Stimulated activated CD4-positive, alpha-beta T cell treated with anti-CD3 and anti-CD28 coated beads, Interleukin-4, amount 100 ng/mL, for 48 hours (primary cell): Measurements from ENCODE around the gene RAD51B.
A peak's percentile ranks its signal among the peaks of the same experiment; 100 is the strongest.

ENCODE experiments used
- DNase-seq, 2 donors: peaks; one replicate each; pipeline ENCODE4 v3.0.0-alpha.2; 2020; ENCODE audit warnings: low read depth in 2 of 2

RAD51B gene

DNA sequence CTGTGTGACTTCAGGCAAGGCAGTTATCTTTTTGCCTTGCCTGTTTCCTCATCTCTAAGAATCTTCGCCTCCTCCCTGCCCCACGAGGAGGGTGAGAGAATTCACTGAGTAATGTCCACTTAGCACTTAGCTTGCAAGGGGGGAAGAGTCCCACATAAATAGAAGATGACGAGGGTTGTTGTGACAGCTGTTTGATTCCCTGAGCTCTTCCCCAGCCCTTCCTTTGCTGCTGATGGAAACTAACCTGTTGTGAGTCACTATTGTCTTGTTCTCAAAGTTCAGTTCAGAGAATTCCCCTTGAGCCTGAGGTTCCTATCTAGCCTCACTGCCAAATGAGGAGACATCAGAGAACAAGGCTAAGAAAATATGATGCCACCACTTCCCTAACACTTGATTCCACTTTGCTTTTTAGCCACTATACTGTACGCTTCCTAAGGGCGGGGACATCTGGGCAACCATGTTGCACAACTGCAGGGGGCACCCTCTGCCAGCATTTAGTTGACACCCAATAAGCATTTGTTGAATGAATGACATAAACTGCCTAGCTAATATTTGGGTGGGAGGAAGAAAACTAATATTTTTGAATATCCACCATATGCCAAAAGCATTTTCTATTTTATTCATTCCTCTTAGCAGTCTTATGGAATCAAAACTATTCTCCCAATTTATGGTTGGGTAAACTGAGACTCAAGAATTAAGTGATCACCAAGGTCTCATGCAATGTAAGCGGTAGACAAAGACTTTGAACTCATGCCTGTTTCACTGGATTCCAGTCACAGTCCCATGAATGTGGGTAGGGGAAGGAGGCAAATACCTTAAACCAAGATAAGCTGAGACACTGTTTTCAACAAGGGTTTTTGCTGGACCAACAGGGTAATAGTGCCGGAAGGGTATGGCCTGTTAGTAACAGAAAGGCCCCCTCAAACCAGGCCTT, 895.7 kb downstream of the RAD51B start:
- no peak for DNase-seq

DNA sequence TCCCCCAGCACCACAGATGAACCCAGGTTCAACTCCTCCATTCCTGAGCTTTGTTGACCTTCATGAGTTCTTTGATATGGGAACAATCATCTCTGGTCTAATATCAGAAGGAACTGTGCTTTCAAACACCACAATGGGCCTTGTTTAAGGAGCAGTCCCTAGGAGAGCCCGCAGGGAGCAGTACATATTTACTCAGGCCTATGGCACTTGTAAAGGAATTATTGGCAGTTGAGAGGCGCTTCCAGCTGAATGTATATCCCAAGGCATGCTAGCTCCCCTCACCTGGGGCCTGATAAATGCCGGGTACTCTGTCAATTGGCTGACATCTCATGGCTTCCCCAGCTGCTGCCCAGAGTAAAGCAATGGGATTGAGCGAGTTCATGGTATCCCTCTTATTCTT, 897.1 kb downstream of the RAD51B start:
- DNase-seq = no peak

DNA sequence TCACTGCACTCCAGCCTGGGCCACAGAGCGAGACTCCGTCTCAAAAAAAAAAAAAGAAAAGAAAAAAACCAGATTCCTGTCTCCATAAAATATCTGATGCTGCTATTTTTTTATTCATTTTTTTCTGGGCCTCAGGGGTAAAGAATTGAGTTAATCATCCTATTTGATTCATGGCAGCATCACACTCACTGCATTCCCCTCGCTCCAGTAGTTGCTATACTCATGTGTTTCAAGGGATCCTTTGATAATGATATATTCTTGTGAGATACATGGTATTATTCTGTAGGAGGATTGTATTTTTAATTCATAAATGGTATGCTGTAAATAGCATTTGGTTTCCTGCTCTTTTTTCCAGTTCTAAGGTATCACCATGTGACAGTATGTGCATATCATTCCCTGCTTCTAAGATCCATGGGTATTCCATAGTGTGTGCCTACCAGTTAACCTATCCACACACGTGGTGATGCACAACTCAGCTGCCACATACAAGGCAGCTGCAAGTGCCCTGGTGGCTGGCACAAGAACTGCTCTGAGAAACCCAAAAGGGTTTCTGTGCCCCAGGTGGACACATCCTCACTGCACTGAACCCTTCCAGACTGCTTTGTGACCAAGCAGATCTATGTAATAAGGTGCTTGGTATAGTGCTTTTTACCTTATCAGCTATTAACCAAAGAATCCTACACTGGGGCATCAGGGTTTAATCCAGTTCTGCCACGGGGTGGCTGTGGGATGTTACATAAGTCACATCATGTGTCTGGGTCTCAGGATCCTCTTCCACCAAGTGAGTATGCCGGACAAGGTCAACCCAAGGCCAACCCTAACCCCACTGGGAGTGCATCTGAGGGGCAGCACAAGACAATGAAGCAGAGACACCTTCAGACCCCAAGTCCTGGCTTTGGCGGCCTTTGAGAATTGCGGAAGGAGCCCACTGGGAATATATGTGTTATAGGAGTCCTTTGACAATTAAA, 898.7 kb downstream of the RAD51B start:
- no peak for DNase-seq

DNA sequence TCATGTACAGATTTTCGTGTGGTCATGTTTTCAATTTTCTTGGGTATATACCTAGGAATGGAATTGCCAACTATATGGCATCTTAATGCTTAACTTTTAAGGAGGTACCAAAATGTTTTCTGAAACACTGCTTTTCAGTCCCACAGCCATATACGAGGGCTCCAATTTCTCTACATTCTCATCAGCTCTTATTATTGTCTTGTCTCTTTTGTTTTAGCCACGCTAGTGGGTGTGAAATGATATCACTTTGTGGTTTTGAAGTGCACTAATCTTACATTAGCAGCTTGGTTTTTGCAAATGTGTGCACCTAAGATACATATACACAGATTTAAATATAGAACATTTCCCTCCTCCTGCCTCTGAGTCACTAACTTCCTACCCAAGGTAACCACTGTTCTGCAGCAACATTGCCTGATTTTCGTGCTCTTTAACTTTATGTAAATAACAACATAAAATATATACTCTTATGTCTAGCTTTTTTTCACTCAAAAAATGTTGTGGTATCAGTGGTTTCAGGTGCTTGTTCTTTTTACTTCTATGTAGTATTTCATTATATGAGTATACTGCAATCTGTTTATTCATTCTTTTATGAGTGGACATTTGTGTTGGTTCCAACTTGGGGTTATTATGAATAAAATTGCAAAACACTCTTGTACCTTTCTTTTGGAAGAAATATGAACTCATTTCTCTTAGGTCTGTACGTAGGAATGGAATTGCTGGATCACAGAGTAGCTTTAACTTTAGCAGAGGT, 900.2 kb downstream of the RAD51B start:
- DNase-seq = no peak

- no peak for DNase-seq
These were observed 902.6 kb downstream of the RAD51B start for GRCh38 chr14:68722186-68722585.

GRCh38 chr14:68722968-68723566, 903.5 kb downstream of the RAD51B start:
- DNase-seq = no peak

DNA sequence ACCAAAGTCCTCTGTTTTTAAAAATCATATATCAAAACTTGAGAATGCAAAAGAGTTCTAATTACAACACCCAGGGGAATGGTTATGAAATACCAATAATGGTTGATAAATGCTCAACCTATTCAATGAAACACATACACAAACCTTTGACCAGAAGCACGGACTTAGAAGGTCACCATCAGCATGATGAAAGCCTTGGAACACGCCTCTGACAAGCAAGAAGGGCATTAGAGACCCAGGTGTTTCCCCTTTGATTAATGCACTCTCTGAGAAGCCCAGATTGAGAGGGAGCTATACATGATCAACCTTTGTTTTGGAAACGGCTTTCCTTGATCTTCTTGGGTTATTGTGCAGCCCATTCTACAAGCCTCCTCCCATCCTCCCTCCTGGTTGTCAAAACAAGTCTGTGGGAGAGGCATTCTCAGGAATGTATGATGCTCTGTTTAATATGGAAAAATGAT, 904.3 kb downstream of the RAD51B start:
- DNase-seq = no peak

DNA sequence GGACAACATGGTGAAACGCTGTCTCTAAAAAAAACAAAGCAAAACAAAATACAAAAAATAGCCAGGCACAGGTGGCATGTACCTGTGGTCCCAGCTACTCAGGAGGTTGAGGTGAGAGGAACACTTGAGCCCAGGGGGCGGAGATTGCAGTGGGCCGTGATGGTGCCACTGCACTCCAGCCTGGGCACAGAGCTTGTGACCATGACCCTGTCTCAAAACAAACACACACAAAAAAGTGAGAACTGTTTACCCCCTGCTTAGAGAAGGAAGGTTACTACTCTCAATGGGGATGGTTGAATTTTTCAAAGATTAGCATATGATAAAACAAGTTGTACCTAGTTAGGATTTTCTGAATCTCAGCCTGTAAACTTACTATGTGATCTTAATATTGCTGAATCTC, 905.3 kb downstream of the RAD51B start:
- no peak for DNase-seq

DNA sequence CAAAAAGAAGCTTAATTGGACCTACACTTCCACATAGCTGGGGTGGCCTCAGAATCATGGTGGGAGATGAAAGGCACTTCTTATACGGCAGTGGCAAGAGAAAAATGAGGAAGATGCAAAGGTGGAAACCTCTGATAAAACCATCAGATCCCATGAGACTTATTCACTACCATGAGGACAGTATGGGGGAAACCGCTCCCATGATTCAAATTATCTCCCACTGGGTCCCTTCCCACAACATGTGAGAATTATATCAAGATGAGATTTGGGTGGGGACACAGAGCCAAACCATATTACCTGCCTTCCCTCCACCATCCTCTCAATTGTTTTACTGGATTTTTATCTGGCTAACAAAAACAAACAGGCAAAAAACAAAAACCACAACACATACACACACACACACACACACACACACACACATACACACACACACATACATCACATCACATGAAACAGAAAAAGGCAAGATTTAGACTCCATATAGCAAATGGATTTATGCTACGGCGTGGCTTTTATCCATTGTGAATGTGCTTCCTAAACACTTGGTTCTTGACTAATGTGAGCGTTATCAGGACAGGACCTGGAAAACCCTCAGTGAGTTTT, 906.6 kb downstream of the RAD51B start:
- no peak for DNase-seq

DNA sequence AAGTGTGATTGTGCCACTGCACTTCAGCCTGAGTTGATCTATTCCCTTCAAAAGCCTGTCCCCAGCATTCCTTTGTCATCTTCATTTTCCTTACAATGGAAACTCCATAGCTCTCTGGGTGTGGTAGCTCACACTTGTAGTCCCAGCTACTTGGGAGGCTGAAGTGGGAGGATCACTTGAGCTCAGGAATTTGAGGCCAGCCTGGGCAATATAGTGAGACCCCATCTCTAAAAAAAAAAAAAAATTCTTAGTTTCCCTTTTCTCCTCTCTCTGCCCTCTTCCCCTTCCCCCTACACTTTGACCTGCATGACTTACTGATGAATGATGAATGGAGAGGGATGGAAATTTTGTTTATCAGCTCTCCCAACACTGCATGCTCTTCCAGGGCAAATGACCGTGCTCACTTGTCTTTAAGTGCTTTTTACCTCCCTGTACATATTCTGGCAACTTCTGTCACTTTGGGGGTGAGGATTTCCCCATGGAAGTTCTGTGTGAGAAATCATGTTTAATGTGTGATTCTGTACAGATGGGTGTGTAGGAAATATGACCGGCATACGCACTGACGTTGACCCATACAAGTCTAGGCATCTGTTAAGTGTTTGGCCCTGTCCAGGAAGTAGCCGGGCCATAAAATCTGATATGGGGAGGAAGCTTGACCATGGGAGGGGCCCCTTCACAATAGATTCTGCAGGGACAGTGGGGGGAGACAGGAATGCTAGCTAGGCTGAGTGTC, 907.9 kb downstream of the RAD51B start:
- DNase-seq = no peak

DNA sequence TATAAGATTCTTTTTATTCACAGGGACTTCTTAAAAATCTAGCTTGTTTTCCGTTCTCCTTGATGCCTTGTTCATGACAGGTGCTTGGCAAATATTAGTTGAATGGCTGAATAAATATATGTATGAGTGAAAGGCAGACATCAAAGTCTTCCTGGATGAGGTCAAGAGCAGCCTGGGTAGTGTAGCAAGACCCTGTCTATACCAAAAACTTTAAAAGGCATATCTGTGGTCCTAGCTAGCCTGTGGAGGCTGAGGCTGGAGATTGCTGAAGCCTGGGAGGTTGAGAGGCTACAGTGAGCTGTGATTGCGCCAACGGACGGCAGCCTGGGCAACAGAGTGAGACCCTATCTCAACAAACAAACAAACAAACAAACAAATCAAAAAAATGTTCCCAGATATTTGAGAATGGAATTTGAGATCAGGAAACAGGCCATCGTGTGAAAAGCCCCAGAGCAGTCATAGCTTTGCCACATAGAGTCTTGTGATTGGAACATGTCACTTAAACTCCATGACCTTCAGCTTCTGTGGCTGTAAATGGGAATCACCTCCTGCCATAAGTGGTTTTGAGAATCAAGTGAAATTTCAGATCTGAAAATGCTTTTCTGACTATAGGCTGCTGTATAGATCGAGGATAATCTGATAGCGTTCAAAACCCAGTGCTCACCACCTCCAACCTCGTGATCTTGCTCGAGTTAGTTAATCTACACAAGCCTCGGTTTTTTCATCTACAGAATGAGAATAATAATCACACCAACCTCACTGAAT, 908.9 kb downstream of the RAD51B start:
- DNase-seq = no peak

DNA sequence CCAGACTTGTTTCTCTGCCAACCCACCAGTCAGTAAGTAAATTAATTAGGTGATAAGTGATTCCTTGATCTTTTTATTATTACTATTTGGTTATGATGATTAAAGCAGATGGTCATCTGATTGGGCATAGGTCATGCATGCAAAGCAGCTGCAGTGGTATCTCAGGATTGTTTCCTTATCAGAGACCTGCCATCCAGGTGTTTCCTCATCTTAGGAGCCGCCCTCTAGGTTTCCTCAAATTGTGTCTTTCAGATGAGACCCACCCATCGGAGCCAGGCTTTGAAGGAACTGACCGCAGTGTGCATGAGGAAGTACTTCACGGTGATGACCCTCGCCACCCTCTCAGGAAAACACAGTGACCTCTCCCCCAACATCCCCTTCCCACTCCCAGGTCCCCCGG, 910.0 kb downstream of the RAD51B start:
- no peak for DNase-seq

- DNase-seq = no peak
These were observed 910.8 kb downstream of the RAD51B start for GRCh38 chr14:68730348-68730747.

GRCh38 chr14:68730811-68731425, 911.3 kb downstream of the RAD51B start:
- DNase-seq = no peak

DNA sequence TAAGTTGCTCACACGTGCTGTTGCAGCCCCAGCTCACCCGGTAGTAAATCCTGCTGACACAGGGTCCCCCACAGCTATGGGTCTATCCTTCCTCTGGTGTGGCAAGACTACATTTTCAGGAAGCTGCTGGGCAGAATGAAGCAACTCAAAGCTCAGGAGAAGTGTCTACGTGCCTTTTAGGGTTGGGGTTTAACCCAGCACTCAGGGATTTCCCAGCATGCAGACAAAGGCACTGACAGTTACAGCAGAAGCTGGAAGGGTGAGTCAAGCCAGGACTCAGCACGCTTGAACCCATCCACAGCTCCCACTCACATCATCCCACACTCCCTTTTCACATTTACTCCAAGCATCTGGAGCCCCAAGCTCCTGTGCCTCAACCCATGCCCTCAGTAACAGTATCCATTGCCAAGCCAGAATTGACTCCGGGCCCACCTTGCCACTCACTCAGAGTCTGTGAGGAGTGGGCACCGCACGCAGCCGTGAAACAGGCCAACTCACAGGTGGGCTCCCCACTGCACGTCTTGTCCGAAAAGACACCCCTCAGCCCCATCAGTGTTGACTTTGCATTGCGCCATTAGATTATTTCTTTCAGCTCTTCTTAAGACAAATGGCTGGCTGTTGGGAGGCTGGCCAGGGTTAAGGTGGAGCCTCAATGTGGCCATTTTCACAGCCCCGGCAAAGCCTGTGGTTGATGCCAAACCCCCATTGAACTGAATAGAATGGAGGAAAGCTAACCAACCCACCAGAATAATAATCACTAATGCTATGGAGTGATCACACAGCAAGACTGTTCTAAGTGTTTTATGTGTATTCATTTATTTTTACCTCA, 913.7 kb downstream of the RAD51B start:
- DNase-seq = peak in 1 of 2 donors; percentile 36

GRCh38 chr14:68734231-68734732, 914.7 kb downstream of the RAD51B start:
- DNase-seq = no peak

DNA sequence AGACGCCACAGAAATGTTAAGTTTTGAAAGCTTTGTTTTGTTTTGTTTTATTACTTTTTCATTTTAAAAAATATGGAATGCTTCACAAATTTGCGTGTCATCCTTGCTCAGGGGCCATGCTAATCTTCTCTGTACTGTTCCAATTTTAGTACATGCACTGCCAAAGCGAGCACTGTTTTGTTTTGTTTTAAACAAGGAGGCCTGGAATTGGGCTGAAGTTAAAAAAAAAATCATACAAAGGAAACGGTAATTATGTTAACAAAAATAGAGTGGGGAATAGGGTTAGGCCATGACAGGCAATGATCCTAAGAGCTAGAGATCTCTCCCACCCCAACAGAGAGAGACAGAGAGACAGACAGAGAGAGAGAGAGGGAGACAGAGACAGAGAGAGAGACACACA, 916.3 kb downstream of the RAD51B start:
- no peak for DNase-seq

DNA sequence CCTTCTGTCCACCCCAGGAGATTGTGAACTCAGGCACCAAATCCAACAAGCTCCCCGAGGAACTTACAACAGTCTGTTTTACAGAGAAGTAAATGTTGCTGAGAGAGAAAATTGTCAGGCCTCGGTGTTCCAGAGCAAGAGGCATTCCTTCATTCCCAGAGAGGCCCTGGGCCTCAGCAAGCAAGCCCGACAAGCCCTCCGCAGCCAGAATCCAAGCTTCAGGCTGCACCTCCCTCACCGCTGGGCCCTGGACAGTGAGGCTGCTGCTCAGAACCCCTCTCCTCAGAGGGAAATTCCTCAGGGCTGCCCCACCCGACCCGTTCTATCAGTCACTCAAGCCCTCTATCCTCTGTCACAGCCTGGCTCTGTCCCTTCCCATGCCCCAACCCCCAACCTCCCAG, 916.9 kb downstream of the RAD51B start:
- DNase-seq = no peak
